Measurements from ENCODE around the gene TGDS.

The TGDS gene

DNA sequence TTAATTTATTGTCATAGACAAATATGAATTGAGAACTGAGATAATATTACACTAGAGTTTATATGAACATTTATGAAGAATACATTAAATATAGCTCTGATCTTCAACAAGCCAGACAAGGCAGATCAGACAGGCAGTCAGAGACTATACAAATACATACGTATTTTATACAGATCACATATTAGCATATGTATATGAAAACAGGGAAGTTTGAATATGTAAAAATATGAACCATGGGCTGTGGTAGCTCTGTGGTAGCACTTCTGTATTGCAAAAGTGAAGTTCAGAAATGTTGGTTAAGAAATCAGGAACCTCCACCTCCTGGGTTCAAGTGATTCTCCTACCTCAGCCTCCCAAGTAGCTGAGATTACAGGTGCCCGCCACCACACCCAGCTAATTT lies 26.4 kb upstream of the TGDS start:
- H3K27ac ChIP-seq (ENCODE audit: insufficient read depth, low read length, poor library complexity, severe bottlenecking), result no peak overlapping the region
- no peaks in the 10 kb centered on the region for H3K9me3 ChIP-seq (ENCODE audit: control insufficient read depth, low read length)
- no peak for DNase-seq
- peaks cover 16% of the 10 kb centered on the region for H3K36me3 ChIP-seq (ENCODE audit: control insufficient read depth, insufficient read depth, low read length)
- H3K4me1 ChIP-seq (ENCODE audit: control insufficient read depth, insufficient read depth, low read length, poor library complexity, severe bottlenecking), result no peaks in the 10 kb centered on the region
- no peak overlapping the region for H3K4me3 ChIP-seq (ENCODE audit: insufficient read depth, low read depth, low read length, poor library complexity, severe bottlenecking)
- H3K27me3 ChIP-seq (replicated peaks; ENCODE audit: control insufficient read depth, insufficient read depth, low read length, poor library complexity, severe bottlenecking), result no peaks in the 10 kb centered on the region

DNA sequence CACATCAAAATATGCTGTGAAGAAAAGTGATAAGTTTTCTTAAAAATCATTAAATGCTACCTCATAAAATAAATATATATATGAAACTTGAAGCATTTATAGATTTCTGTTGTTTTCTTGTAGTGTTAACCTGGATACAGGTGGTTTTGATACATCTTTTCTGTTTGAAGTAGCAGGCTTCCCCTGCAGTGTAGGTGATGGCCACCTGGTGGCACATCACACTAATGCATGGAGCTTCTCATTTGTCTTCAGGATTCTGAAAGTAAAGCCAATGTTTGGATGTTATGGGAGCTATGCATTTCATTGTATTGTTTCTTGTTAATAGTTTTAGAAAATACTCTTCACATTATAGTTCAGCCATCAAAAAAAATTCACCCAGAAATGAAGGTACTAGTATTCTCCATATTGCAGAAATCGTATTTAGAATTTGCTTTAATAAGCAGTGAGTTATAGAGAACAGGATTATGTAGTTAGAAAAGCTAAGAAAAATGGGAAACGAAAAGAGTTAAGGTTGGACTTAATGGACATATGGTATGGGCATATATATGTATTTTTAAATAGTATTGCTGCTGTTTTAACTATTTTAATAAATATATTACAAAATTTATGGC lies 24.4 kb upstream of the TGDS start:
- DNase-seq, result no peak
- H3K4me1 ChIP-seq (ENCODE audit: control insufficient read depth, insufficient read depth, low read length, poor library complexity, severe bottlenecking), result no peaks in the 10 kb centered on the region
- no peaks in the 10 kb centered on the region for H3K27me3 ChIP-seq (replicated peaks; ENCODE audit: control insufficient read depth, insufficient read depth, low read length, poor library complexity, severe bottlenecking)
- H3K36me3 ChIP-seq (ENCODE audit: control insufficient read depth, insufficient read depth, low read length), result peaks cover 16% of the 10 kb centered on the region
- H3K27ac ChIP-seq (ENCODE audit: insufficient read depth, low read length, poor library complexity, severe bottlenecking), result no peak overlapping the region
- H3K4me3 ChIP-seq (ENCODE audit: insufficient read depth, low read depth, low read length, poor library complexity, severe bottlenecking), result no peak overlapping the region
- no peaks in the 10 kb centered on the region for H3K9me3 ChIP-seq (ENCODE audit: control insufficient read depth, low read length)

DNA sequence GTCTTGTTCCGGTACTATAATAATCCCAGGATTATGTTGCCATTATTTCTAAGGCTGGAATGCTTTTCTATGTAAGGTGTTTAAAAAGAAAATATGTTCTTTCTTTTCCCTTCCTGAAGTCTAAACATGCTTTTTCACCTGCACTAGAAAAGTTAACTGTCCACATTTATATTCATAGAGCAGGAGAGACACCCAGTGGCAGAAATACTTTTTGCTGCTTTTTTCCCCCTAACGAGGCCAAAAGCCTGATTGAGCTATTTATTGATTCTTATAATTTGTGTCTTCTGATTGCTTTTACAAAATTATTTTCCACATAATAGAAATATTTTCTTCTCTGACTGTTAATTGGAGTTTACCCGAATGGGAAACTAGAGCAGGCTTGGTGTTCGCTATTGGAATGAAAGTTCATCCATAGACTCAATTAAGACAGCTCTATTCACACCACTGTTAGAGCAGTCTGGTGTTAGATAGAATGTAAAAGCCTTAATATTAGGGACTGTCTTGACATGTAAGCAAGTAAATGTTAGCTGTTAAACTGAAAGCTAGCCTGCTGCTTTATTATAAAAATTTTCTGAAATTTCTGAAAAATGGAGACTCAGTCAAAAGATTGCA lies 21.5 kb upstream of the TGDS start:
- Histone ChIP-seq H3K27ac (ENCODE audit: insufficient read depth, low read length, poor library complexity, severe bottlenecking) (no peak overlapping the region), H3K4me3 (ENCODE audit: insufficient read depth, low read depth, low read length, poor library complexity, severe bottlenecking) (no peak overlapping the region), H3K9me3 (ENCODE audit: control insufficient read depth, low read length) (no peaks in the 10 kb centered on the region), H3K27me3 (replicated peaks; ENCODE audit: control insufficient read depth, insufficient read depth, low read length, poor library complexity, severe bottlenecking) (no peaks in the 10 kb centered on the region), H3K36me3 (ENCODE audit: control insufficient read depth, insufficient read depth, low read length) (peaks cover 5% of the 10 kb centered on the region), H3K4me1 (ENCODE audit: control insufficient read depth, insufficient read depth, low read length, poor library complexity, severe bottlenecking) (no peaks in the 10 kb centered on the region)
- DNase-seq, result no peak

DNA sequence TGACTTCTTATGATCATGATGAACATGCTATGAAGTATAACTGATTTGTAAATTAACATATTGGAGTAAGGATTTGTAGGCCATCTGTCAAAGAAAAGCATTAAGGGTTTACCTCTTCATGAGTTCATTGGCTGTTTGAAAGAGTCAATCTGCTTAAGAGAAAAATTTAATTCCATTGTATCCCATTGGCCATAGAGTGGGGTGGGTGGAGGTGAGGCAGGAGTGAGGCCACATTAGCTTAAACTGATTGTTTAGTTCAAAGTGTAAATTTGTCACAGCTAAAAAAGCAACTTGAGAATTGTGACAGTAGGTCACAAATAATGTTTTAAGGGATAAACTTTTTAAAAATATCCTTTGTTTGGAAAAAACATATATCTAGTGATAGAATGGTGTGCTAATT lies 17.1 kb upstream of the TGDS start:
- peaks cover 20% of the 10 kb centered on the region for H3K36me3 ChIP-seq (ENCODE audit: control insufficient read depth, insufficient read depth, low read length)
- H3K27me3 ChIP-seq (replicated peaks; ENCODE audit: control insufficient read depth, insufficient read depth, low read length, poor library complexity, severe bottlenecking), result no peaks in the 10 kb centered on the region
- no peaks in the 10 kb centered on the region for H3K9me3 ChIP-seq (ENCODE audit: control insufficient read depth, low read length)
- no peaks in the 10 kb centered on the region for H3K4me1 ChIP-seq (ENCODE audit: control insufficient read depth, insufficient read depth, low read length, poor library complexity, severe bottlenecking)
- no peak overlapping the region for H3K4me3 ChIP-seq (ENCODE audit: insufficient read depth, low read depth, low read length, poor library complexity, severe bottlenecking)
- no peak for DNase-seq
- H3K27ac ChIP-seq (ENCODE audit: insufficient read depth, low read length, poor library complexity, severe bottlenecking), result no peak overlapping the region

DNA sequence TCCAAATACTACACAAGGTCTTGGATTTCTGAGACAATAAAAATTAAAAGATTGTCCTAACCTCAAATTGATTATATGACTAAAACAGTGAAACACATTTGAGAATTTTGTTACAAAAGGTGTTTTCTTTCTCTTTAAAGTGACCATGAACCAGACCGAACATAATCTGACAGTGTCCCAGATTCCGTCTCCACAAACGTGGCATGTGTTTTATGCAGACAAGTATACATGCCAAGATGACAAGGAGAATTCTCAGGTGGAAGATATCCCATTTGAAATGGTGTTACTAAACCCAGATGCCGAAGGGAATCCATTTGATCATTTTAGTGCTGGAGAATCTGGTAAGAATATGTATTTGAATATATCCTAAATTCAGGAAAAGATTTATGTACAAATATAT lies 16.1 kb upstream of the TGDS start:
- Histone ChIP-seq H3K36me3 (ENCODE audit: control insufficient read depth, insufficient read depth, low read length) (peaks cover 20% of the 10 kb centered on the region), H3K9me3 (ENCODE audit: control insufficient read depth, low read length) (no peaks in the 10 kb centered on the region), H3K4me3 (ENCODE audit: insufficient read depth, low read depth, low read length, poor library complexity, severe bottlenecking) (no peak overlapping the region), H3K27me3 (replicated peaks; ENCODE audit: control insufficient read depth, insufficient read depth, low read length, poor library complexity, severe bottlenecking) (no peaks in the 10 kb centered on the region), H3K4me1 (ENCODE audit: control insufficient read depth, insufficient read depth, low read length, poor library complexity, severe bottlenecking) (no peaks in the 10 kb centered on the region), H3K27ac (ENCODE audit: insufficient read depth, low read length, poor library complexity, severe bottlenecking) (no peak overlapping the region)
- DNase-seq, result no peak

DNA sequence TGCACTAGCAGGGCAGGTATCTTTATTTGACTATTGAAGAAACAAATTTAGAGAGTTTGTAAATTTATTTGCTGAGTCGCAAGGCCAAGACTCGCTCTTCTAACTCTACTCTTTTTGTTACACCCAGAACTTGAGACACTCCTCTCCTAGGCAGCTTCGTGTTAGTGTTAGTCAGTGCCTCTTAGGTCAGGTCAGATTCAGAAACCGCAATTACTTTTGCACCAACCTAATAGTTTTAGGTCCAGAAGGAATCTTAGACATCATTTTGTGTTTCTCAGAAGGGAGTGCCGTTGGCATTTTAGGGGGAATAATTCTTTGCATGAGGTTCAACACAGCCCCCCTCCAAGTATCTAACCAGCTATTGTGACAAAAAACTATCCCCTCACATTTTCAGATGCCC lies 14.5 kb upstream of the TGDS start:
- Histone ChIP-seq H3K36me3 (ENCODE audit: control insufficient read depth, insufficient read depth, low read length) (peaks cover 20% of the 10 kb centered on the region), H3K9me3 (ENCODE audit: control insufficient read depth, low read length) (no peaks in the 10 kb centered on the region), H3K27me3 (replicated peaks; ENCODE audit: control insufficient read depth, insufficient read depth, low read length, poor library complexity, severe bottlenecking) (no peaks in the 10 kb centered on the region), H3K27ac (ENCODE audit: insufficient read depth, low read length, poor library complexity, severe bottlenecking) (no peak overlapping the region), H3K4me1 (ENCODE audit: control insufficient read depth, insufficient read depth, low read length, poor library complexity, severe bottlenecking) (no peaks in the 10 kb centered on the region), H3K4me3 (ENCODE audit: insufficient read depth, low read depth, low read length, poor library complexity, severe bottlenecking) (no peak overlapping the region)
- DNase-seq, result no peak

DNA sequence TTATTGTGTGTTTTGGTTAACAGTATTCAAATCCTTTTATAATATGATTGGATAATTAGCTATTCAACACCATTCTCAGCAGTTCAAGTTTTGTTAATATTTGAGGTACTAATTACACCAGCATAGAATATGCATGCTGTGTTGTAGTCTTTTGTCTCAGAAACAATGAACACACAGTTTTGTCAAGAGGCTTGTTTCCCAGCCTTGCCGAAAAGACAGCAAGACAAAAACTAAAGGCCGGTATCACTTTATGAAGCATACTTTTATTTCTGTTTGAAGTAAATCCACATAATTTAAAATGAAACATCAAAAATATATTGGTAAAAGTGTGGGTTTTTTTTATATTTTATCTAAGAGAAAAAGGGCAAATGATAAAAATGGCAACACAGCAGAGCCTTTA lies 13.2 kb upstream of the TGDS start:
- Histone ChIP-seq H3K4me1 (ENCODE audit: control insufficient read depth, insufficient read depth, low read length, poor library complexity, severe bottlenecking) (no peaks in the 10 kb centered on the region), H3K27me3 (replicated peaks; ENCODE audit: control insufficient read depth, insufficient read depth, low read length, poor library complexity, severe bottlenecking) (no peaks in the 10 kb centered on the region), H3K4me3 (ENCODE audit: insufficient read depth, low read depth, low read length, poor library complexity, severe bottlenecking) (no peak overlapping the region), H3K36me3 (ENCODE audit: control insufficient read depth, insufficient read depth, low read length) (peaks cover 15% of the 10 kb centered on the region), H3K9me3 (ENCODE audit: control insufficient read depth, low read length) (no peaks in the 10 kb centered on the region), H3K27ac (ENCODE audit: insufficient read depth, low read length, poor library complexity, severe bottlenecking) (no peak overlapping the region)
- no peak for DNase-seq

DNA sequence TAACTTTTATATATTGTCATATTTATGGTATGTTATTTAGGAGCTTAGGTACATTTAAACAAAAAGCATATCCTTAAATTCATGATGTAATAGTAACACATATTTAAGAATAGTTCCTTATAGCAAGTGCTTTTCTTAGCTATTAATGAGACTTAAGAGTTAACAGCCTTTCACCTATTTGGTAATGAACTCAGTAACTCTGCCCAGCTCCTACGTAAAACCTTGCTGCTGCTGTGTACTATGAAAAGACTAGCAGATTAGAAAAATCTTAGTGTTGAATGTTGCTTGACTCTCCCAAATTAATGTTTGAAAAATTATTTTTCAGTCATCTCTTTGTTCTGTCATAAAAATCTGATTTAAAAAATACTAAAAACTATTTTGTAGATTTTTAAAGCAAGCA lies 12.6 kb upstream of the TGDS start:
- H3K36me3 ChIP-seq (ENCODE audit: control insufficient read depth, insufficient read depth, low read length), result peaks cover 15% of the 10 kb centered on the region
- no peak for DNase-seq
- H3K27ac ChIP-seq (ENCODE audit: insufficient read depth, low read length, poor library complexity, severe bottlenecking), result no peak overlapping the region

DNA sequence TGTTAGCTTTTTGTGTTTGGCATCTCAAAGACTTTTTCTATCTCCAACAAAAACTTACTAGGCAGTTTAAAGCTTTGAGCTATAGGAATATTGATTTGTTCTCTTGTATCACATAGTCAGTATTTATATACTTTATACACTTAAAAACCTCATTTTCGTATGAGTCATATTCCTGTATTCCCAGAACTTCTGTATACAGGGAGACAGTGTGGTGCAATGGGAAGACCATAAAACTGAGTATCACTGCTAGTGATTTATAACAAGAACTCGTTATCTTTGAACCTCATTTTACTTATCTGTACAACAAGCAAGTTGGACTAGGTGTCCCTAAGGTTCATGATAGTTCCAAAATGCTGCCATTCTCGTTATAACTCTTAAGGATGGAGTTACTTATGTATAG lies 12.0 kb upstream of the TGDS start:
- H3K9me3 ChIP-seq (ENCODE audit: control insufficient read depth, low read length), result no peaks in the 10 kb centered on the region
- no peak for DNase-seq
- H3K27ac ChIP-seq (ENCODE audit: insufficient read depth, low read length, poor library complexity, severe bottlenecking), result no peak overlapping the region
- no peaks in the 10 kb centered on the region for H3K4me1 ChIP-seq (ENCODE audit: control insufficient read depth, insufficient read depth, low read length, poor library complexity, severe bottlenecking)
- peaks cover 15% of the 10 kb centered on the region for H3K36me3 ChIP-seq (ENCODE audit: control insufficient read depth, insufficient read depth, low read length)
- no peaks in the 10 kb centered on the region for H3K27me3 ChIP-seq (replicated peaks; ENCODE audit: control insufficient read depth, insufficient read depth, low read length, poor library complexity, severe bottlenecking)
- no peak overlapping the region for H3K4me3 ChIP-seq (ENCODE audit: insufficient read depth, low read depth, low read length, poor library complexity, severe bottlenecking)

More for the DNA sequence above, 12.6 kb upstream of the TGDS start:
- H3K4me3 ChIP-seq (ENCODE audit: insufficient read depth, low read depth, low read length, poor library complexity, severe bottlenecking), result no peak overlapping the region
- H3K4me1 ChIP-seq (ENCODE audit: control insufficient read depth, insufficient read depth, low read length, poor library complexity, severe bottlenecking), result no peaks in the 10 kb centered on the region
- no peaks in the 10 kb centered on the region for H3K27me3 ChIP-seq (replicated peaks; ENCODE audit: control insufficient read depth, insufficient read depth, low read length, poor library complexity, severe bottlenecking)
- no peaks in the 10 kb centered on the region for H3K9me3 ChIP-seq (ENCODE audit: control insufficient read depth, low read length)

DNA sequence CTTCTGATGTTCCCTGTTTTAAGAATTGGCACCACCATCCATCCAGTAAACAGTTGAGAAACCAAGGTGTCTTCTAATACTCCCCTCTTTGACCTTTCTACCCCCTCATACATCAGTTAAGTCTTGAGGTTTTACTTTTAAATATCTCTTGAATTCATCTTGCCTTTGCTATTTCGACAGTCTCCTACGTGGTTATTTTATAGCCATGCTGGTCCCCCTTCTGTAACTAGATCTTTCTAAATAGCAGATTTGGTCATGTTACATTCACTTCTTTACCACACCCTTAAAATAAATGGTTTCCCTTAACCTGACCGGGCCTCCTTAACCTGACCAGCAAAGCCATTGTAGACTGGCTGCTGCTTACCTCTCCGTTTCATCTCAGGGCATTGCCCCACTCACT lies 11.1 kb upstream of the TGDS start:
- H3K27ac ChIP-seq (ENCODE audit: insufficient read depth, low read length, poor library complexity, severe bottlenecking), result no peak overlapping the region
- no peaks in the 10 kb centered on the region for H3K4me1 ChIP-seq (ENCODE audit: control insufficient read depth, insufficient read depth, low read length, poor library complexity, severe bottlenecking)
- no peaks in the 10 kb centered on the region for H3K9me3 ChIP-seq (ENCODE audit: control insufficient read depth, low read length)
- H3K27me3 ChIP-seq (replicated peaks; ENCODE audit: control insufficient read depth, insufficient read depth, low read length, poor library complexity, severe bottlenecking), result no peaks in the 10 kb centered on the region
- peaks cover 13% of the 10 kb centered on the region for H3K36me3 ChIP-seq (ENCODE audit: control insufficient read depth, insufficient read depth, low read length)
- no peak for DNase-seq
- H3K4me3 ChIP-seq (ENCODE audit: insufficient read depth, low read depth, low read length, poor library complexity, severe bottlenecking), result no peak overlapping the region
